GM18861 (cell line): ENCODE data around the gene KRT16.
"Not testable (repeated sequence)": the region's sequence is repeated elsewhere in the genome, so short reads cannot be mapped to it uniquely, and the experiment has no call there.

Experiments used
- ATAC-seq: cut with Tn5 transposase; IDR thresholded peaks from one replicate; pipeline ENCODE4 v1.9.1; 2021; ENCODE audit not compliant: unreplicated experiment

KRT16 gene

GRCh38 chr17:41583137-41584127 is 29.1 kb downstream of the KRT16 start:
- no peak for ATAC-seq

GRCh38 chr17:41582061-41582968 is 30.3 kb downstream of the KRT16 start:
- ATAC-seq, result not testable (repeated sequence)

GRCh38 chr17:41581366-41582060 is 31.1 kb downstream of the KRT16 start:
- no peak for ATAC-seq

- ATAC-seq, result no peak
These were observed 31.7 kb downstream of the KRT16 start for GRCh38 chr17:41580687-41581365.

GRCh38 chr17:41580244-41580575 is 32.4 kb downstream of the KRT16 start:
- no peak for ATAC-seq

GRCh38 chr17:41579484-41580243 is 32.9 kb downstream of the KRT16 start:
- ATAC-seq, result no peak

GRCh38 chr17:41578971-41579370 is 33.6 kb downstream of the KRT16 start:
- no peak for ATAC-seq

GRCh38 chr17:41578538-41578937 is 34.0 kb downstream of the KRT16 start:
- no peak for ATAC-seq

GRCh38 chr17:41576740-41577139 is 35.8 kb downstream of the KRT16 start:
- not testable (repeated sequence) for ATAC-seq

- no peak for ATAC-seq
These were observed 37.2 kb downstream of the KRT16 start for GRCh38 chr17:41575336-41575735.

- no peak for ATAC-seq
These were observed 40.8 kb downstream of the KRT16 start, which contains the start of gene KRT9 for GRCh38 chr17:41571561-41572434. Gene KRT9, minus strand, starts transcription at chr17:41572059. Its CDS starts 67 bp downstream, at chr17:41571992.

- no peak for ATAC-seq
These were observed 45.2 kb downstream of the KRT16 start for GRCh38 chr17:41567317-41567716.

- no peak for ATAC-seq
These were observed 47.2 kb downstream of the KRT16 start for GRCh38 chr17:41565338-41565737.

GRCh38 chr17:41563607-41564170 is 48.9 kb downstream of the KRT16 start:
- no peak for ATAC-seq

- ATAC-seq, result no peak
These were observed 51.0 kb downstream of the KRT16 start for GRCh38 chr17:41561554-41561953.
